Right lobe of liver (tissue), 6 donors: Measurements from ENCODE around the gene DAPK1. TPM values are rescaled to one million over a fixed set of nuclear protein-coding genes. Genes with fewer than 3 reads are reported as not detected.

Experiments
- ATAC-seq, 4 donors: fragments of 200-7000 bp; cut with Tn5 transposase; one replicate each; pipeline ENCODE4 v1.9.1; 2020; ENCODE audit warnings: mild to moderate bottlenecking in 4 of 4, moderate library complexity in 4 of 4
- DNase-seq, 3 donors: peaks; one replicate each; pipeline ENCODE4 v3.0.0-alpha.2; 2020
- H3K27ac ChIP-seq, 3 donors: fragments of 200-600 bp; one replicate each; pipeline ENCODE4 v1.8.0; 2022
- H3K27me3 ChIP-seq, 2 donors: fragments of 200-600 bp; one replicate each; pipeline ENCODE4 v1.8.0; 2022
- H3K36me3 ChIP-seq, 4 donors: fragments of 200-600 bp; sonication (generic) in 1 of 4; one replicate each; pipeline versions ENCODE4 v1.5.1 to v1.8.0; 2017 to 2022; ENCODE audit warnings: control low read depth in 1 of 4
- H3K4me1 ChIP-seq, 4 donors: fragments of 200-600 bp; sonication (generic) in 1 of 4; one replicate each; pipeline versions ENCODE4 v1.5.1 to v1.8.0; 2017 to 2022; ENCODE audit warnings: control low read depth in 1 of 4
- H3K4me3 ChIP-seq, 3 donors: fragments of 200-600 bp; one replicate each; pipeline ENCODE4 v1.8.0; 2022
- H3K9me3 ChIP-seq, 4 donors: fragments of 200-600 bp; sonication (generic) in 1 of 4; one replicate each; pipeline versions ENCODE4 v1.5.1 to v1.8.0; 2017 to 2022; ENCODE audit warnings: control low read depth in 1 of 4
- POLR2A ChIP-seq: fragments of 450-650 bp; IDR thresholded peaks from one replicate; pipeline ENCODE4 v1.6.1; 2017; ENCODE audit warnings: antibody characterized with exemption, mild to moderate bottlenecking
- WGBS: methylation state at CpG from one replicate; pipeline ENCODE4 v1.1.6; 2018; ENCODE audit warnings: low coverage, low lambda C conversion rate; ENCODE audit not compliant: insufficient coverage; ENCODE audit errors: missing lambda C conversion rate; 5-methylcytosine and 5-hydroxymethylcytosine counted together
- intact Hi-C, 2 donors: fragments of 100-400 bp; cut with DNase I; formaldehyde crosslinking; loops; one replicate each; pipeline versions ENCODE4 v1.11.2 to v1.14.1; 2022
- total RNA-seq, 6 experiments: library from RNA; depleted of rRNA in 2 of 6; stranded (reverse); fragments of >200 nt in 2 of 6; fragmentation: NEBNext Ultra II Directional in 3 of 6; extraction: Animal tissue kit (Norgen Biotek cat#: 25700) in 3 of 6; gene quantifications; one replicate each; pipeline versions ENCODE4 v1.1.0 to v1.2.4, GENCODE V29; 2016 to 2023
- TF ChIP-seq, protein P1 (sequence below), 4 donors: fragments of 200-600 bp in 3 of 4; fragments of 450-650 bp in 1 of 4; IDR thresholded peaks; one replicate each; pipeline versions ENCODE4 v1.5.1 to v1.8.0; 2016 to 2022; ENCODE audit warnings: antibody characterized with exemption in 4 of 4, mild to moderate bottlenecking in 2 of 4
- donor health status: DM: no; HTN: yes; CAD: no.
- donor health status: DM: no; HTN: no; CAD: no.
- donor health status: DM: no; HTN: no; CAD: no.
- donor health status: DM: no; HTN: yes; CAD: no.
- donor health status: DM: no; HTN: yes; CAD: no.

Gene DAPK1
- total RNA-seq, 6 experiments from 2014 or later: 17.4 to 55.0 (median 33.9) TPM

DNA sequence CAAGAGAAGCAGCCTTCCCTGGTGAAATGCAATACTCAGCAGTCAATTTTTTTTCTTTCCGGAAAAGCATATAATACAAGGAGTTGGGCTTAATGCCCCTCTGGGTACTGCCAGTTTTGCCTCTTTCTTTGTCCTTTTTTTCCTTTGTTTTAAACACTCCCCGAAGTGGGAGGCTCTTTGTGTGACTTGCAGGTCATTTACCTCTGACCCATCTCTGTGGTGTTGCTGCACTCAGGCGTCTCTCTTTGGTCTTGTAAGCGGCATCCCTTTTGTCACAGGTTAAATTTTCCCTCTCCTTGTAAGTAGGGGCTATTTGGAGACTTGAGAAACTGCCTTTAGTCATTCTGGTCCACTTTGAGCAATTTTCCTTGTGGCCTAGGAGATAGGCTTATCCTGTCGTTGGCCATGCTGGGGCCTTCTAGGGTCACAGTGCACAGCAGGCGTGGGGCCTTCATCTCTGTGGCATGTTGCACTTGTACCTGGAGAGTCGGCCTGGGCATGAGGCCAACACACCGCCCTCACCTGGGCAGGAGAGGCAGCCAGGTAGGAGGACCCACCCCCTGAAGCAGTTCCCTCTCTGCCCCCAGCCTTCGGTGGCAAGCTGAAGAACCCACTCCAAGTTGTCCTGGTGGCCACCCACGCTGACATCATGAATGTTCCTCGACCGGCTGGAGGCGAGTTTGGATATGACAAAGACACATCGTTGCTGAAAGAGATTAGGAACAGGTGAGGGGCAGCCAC is 200.6 kb downstream of the DAPK1 start:
- TF ChIP-seq, protein P1, sequence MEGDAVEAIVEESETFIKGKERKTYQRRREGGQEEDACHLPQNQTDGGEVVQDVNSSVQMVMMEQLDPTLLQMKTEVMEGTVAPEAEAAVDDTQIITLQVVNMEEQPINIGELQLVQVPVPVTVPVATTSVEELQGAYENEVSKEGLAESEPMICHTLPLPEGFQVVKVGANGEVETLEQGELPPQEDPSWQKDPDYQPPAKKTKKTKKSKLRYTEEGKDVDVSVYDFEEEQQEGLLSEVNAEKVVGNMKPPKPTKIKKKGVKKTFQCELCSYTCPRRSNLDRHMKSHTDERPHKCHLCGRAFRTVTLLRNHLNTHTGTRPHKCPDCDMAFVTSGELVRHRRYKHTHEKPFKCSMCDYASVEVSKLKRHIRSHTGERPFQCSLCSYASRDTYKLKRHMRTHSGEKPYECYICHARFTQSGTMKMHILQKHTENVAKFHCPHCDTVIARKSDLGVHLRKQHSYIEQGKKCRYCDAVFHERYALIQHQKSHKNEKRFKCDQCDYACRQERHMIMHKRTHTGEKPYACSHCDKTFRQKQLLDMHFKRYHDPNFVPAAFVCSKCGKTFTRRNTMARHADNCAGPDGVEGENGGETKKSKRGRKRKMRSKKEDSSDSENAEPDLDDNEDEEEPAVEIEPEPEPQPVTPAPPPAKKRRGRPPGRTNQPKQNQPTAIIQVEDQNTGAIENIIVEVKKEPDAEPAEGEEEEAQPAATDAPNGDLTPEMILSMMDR (IDR thresholded peaks at IDR 0.05): no peak
- no peak for TF ChIP-seq POLR2A
- H3K27me3 ChIP-seq: no peaks in the 10 kb centered on the region
- H3K4me3 ChIP-seq: no peak overlapping the region
- H3K27ac ChIP-seq: no peak overlapping the region
- H3K9me3 ChIP-seq: no peaks in the 10 kb centered on the region
- DNase-seq: no peak
- intact Hi-C loops: no loop called here
- peaks cover 0 to 5% (median 0%) of the 10 kb centered on the region in 4 donors for H3K4me1 ChIP-seq
- WGBS: 57% methylated on average over 10 of the region's 14 CpGs
- peak; percentile 39 to 71 (median 46) for ATAC-seq
- H3K36me3 ChIP-seq: peaks cover 0 to 28% (median 13%) of the 10 kb centered on the region in 4 donors

DNA sequence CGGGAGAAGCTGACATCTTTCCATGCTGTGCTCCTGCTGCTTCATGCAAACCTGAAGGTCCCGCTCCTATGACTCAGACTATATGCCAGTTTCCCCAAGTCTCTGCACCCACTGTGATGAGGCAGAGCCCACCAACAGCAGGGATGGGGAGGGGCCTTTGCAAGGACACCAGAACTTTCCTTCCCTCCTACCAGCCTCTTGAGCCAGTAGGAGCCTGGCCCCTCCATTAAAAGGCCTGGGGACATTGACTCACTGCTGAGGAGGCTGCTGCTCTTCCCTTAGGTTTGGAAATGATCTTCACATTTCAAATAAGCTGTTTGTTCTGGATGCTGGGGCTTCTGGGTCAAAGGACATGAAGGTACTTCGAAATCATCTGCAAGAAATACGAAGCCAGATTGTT is 202.2 kb downstream of the DAPK1 start:
- intact Hi-C loops: no loop called here
- H3K36me3 ChIP-seq: peaks cover 0 to 28% (median 13%) of the 10 kb centered on the region in 4 donors
- WGBS: 86% methylated on average over 4 of the region's 4 CpGs
- H3K4me3 ChIP-seq: no peak overlapping the region
- H3K9me3 ChIP-seq: no peaks in the 10 kb centered on the region
- H3K27me3 ChIP-seq: no peaks in the 10 kb centered on the region
- no peak overlapping the region for H3K27ac ChIP-seq
- no peak for TF ChIP-seq POLR2A
- TF ChIP-seq, protein P1 (IDR thresholded peaks at IDR 0.05): no peak
- ATAC-seq: no peak
- H3K4me1 ChIP-seq: peaks cover 0 to 13% (median 0%) of the 10 kb centered on the region in 4 donors
- DNase-seq: no peak

DNA sequence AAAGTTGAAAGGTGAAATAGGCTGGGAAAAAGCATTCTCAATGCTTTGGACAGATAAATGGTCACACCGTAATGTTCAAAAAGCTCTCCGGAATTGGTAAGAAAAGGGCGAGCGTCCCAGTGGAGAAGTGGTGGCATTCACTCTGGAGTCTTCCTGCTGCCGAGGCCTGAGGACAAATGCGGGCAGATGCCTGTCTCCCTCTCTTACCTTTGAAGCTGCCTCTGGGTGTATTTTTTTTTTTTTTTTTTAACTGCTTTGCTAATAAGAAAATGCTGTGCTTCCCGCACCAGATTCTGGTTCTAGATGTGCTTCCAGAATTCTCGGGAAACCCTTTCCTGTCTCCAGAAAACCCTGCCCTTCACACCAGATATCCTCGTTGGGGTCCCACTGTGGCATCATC is 203.8 kb downstream of the DAPK1 start:
- H3K27ac ChIP-seq: no peak overlapping the region
- intact Hi-C loops: no loop called here
- WGBS: 94% methylated on average over 7 of the region's 9 CpGs
- no peak overlapping the region for H3K4me3 ChIP-seq
- DNase-seq: no peak
- TF ChIP-seq POLR2A: no peak
- TF ChIP-seq, protein P1 (IDR thresholded peaks at IDR 0.05): no peak
- H3K4me1 ChIP-seq: peaks cover 0 to 16% (median 0%) of the 10 kb centered on the region in 4 donors
- ATAC-seq: no peak
- no peaks in the 10 kb centered on the region for H3K9me3 ChIP-seq
- H3K36me3 ChIP-seq: peaks cover 0 to 32% (median 15%) of the 10 kb centered on the region in 4 donors
- H3K27me3 ChIP-seq: no peaks in the 10 kb centered on the region

DNA sequence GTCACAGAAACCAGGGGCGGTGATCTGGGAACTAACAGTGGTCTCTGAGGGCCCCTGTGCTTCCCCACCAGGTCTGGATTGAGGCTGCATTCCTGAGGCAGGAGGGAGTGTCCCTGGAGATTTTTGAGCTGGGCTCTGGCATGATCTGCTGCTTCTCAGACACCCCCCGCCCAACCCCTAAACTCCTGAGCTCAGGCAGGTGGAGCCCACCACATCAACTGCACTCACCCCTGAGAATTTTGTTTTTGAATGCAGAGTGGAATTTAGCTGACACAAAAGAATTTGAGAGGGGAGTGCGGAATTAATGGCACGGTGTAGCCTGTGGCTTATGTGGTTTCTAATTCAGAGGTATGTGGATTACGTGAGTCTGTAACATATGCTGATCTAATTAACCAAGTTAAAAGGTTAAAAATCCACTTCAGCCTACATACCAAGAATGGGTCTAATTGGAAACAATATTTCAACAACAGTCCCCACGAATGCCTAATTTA is 204.3 kb downstream of the DAPK1 start:
- WGBS: 82% methylated on average over 4 of the region's 6 CpGs
- no peaks in the 10 kb centered on the region for H3K27me3 ChIP-seq
- TF ChIP-seq, protein P1 (IDR thresholded peaks at IDR 0.05): no peak
- no peak for TF ChIP-seq POLR2A
- peaks cover 0 to 37% (median 15%) of the 10 kb centered on the region in 4 donors for H3K36me3 ChIP-seq
- no peak overlapping the region for H3K27ac ChIP-seq
- no peak overlapping the region for H3K4me3 ChIP-seq
- no peaks in the 10 kb centered on the region for H3K9me3 ChIP-seq
- peaks cover 0 to 16% (median 0%) of the 10 kb centered on the region in 4 donors for H3K4me1 ChIP-seq
- DNase-seq (no peak), ATAC-seq (no peak)
- intact Hi-C loops: no loop called here
